ENCODE results near the gene LDAH. TPM values are rescaled to one million over a fixed set of nuclear protein-coding genes. Genes with fewer than 3 reads are reported as not detected.

The LDAH gene
- total RNA-seq, 1 experiment from 2014 or later, result 15.2 TPM

GRCh38 chr2:20645301-20645701 is 177.6 kb downstream of the LDAH start:
- no peak overlapping the region for H3K4me3 Mint-ChIP-seq
- no peak overlapping the region for H3T11ph ChIP-seq (ENCODE audit: low read length)
- H3K4me1 ChIP-seq (ENCODE audit: insufficient read depth, low read length), result no peaks in the 10 kb centered on the region; the same call in 1 of the 2 replicates
- no peak overlapping the region for H4K5ac ChIP-seq (ENCODE audit: insufficient read length, low read depth, low read length)
- no peak overlapping the region for H3K14ac ChIP-seq (ENCODE audit: insufficient read depth, low read length)
- no peak overlapping the region for H3K18ac ChIP-seq (ENCODE audit: insufficient read length, low read depth, low read length)
- no peaks in the 10 kb centered on the region for H3K79me2 ChIP-seq (ENCODE audit: insufficient read depth, low read length)
- H3K27ac Mint-ChIP-seq, result no peak overlapping the region
- H2BK5ac ChIP-seq (ENCODE audit: insufficient read length, low read length), result no peak overlapping the region
- no peak overlapping the region for H3K27ac ChIP-seq (ENCODE audit: insufficient read length, low read depth, low read length)
- no peaks in the 10 kb centered on the region for H3K9me3 ChIP-seq (ENCODE audit: control insufficient read depth, low read depth, low read length)
- H4K8ac ChIP-seq (replicated peaks; ENCODE audit: insufficient read length, low read depth, low read length), result no peak overlapping the region
- no peak overlapping the region for H3K4me2 ChIP-seq (ENCODE audit: insufficient read depth, insufficient read length, low read length)
- no peak overlapping the region for H3K23ac ChIP-seq (ENCODE audit: insufficient read length, low read depth, low read length)
- peaks cover 0 to 13% (median 2%) of the 10 kb centered on the region in 3 experiments; a peak in 3 of 7 replicates for H3K36me3 Mint-ChIP-seq (ENCODE audit: insufficient read depth in 1 of 3, low read depth in 3 of 3)
- no peak overlapping the region for H2BK12ac ChIP-seq (ENCODE audit: insufficient read length, low read depth, low read length)
- H3K23me2 ChIP-seq (ENCODE audit: insufficient read length, low read depth, low read length, poor library complexity, severe bottlenecking), result no peaks in the 10 kb centered on the region
- peaks cover 17 to 18% of the 10 kb centered on the region in 2 experiments for H3K4me1 Mint-ChIP-seq
- H3K4ac ChIP-seq (ENCODE audit: low read depth, low read length), result no peak overlapping the region
- H4K20me1 ChIP-seq (ENCODE audit: control insufficient read depth, insufficient read depth, insufficient read length), result no peaks in the 10 kb centered on the region
- no peaks in the 10 kb centered on the region for H3K27me3 ChIP-seq (ENCODE audit: insufficient read depth, low read length)
- peaks cover 15% of the 10 kb centered on the region for H3K27me3 Mint-ChIP-seq (ENCODE audit: low read depth)
- H3K9ac ChIP-seq (ENCODE audit: extremely low read depth, insufficient read length, low read length), result no peak overlapping the region
- no peaks in the 10 kb centered on the region; a peak in 1 of 5 replicates for H3K9me3 Mint-ChIP-seq
- no peak overlapping the region for H4K91ac ChIP-seq (ENCODE audit: insufficient read length, low read depth, low read length)
- no peak overlapping the region for H2BK15ac ChIP-seq (ENCODE audit: low read depth, low read length)
- WGBS (ENCODE audit: extremely low coverage, insufficient read length, low lambda C conversion rate), result no CpG with 5 or more reads among the region's 14 CpGs
- no peak overlapping the region for H2AFZ ChIP-seq (ENCODE audit: low read length)
- DNase-seq, result no peak
- no peak for TF ChIP-seq CTCF (conservative IDR thresholded peaks at IDR 0.05)
- no peak overlapping the region for H3K56ac ChIP-seq (ENCODE audit: insufficient read length, low read depth, low read length)
- H2BK20ac ChIP-seq (ENCODE audit: low read depth, low read length, poor library complexity, severe bottlenecking), result no peak overlapping the region
- no peak overlapping the region for H2AK5ac ChIP-seq (ENCODE audit: insufficient read length, low read length)
- H2BK120ac ChIP-seq (ENCODE audit: low read depth, low read length, poor library complexity, severe bottlenecking), result no peak overlapping the region
- H3K79me1 ChIP-seq (ENCODE audit: insufficient read depth, low read depth, low read length, poor library complexity, severe bottlenecking), result no peaks in the 10 kb centered on the region
